GM18907 (cell line): Measurements from ENCODE around the gene SGK2.

Experiments used
- ATAC-seq: cut with Tn5 transposase; IDR thresholded peaks from one replicate; pipeline ENCODE4 v1.9.1; 2021; ENCODE audit warnings: mild to moderate bottlenecking, moderate library complexity; ENCODE audit not compliant: unreplicated experiment

Gene SGK2

GRCh38 chr20:43536041-43536816, 22.6 kb upstream of the SGK2 start:
- ATAC-seq, result no peak

GRCh38 chr20:43536817-43537440, 21.9 kb upstream of the SGK2 start:
- no peak for ATAC-seq

GRCh38 chr20:43537921-43538877, 20.6 kb upstream of the SGK2 start:
- no peak for ATAC-seq

GRCh38 chr20:43538878-43539700, 19.7 kb upstream of the SGK2 start:
- ATAC-seq, result no peak

GRCh38 chr20:43539975-43540672, 18.7 kb upstream of the SGK2 start:
- ATAC-seq, result no peak

GRCh38 chr20:43540673-43541060, 18.2 kb upstream of the SGK2 start:
- ATAC-seq, result no peak

GRCh38 chr20:43541214-43541613, 17.6 kb upstream of the SGK2 start:
- no peak for ATAC-seq

GRCh38 chr20:43542161-43542560, 16.7 kb upstream of the SGK2 start:
- no peak for ATAC-seq

- ATAC-seq, result no peak
Observed at GRCh38 chr20:43542674-43543073, 16.2 kb upstream of the SGK2 start.

- no peak for ATAC-seq
Observed at GRCh38 chr20:43543138-43543537, 15.7 kb upstream of the SGK2 start.

GRCh38 chr20:43544501-43544900, 14.3 kb upstream of the SGK2 start:
- ATAC-seq, result no peak

GRCh38 chr20:43545837-43546578, 12.8 kb upstream of the SGK2 start:
- ATAC-seq, result no peak

- no peak for ATAC-seq
Observed at GRCh38 chr20:43548273-43548880, 10.4 kb upstream of the SGK2 start.

GRCh38 chr20:43549416-43550065, 9.3 kb upstream of the SGK2 start:
- ATAC-seq, result no peak

- ATAC-seq, result no peak
Observed at GRCh38 chr20:43550456-43550855, 8.4 kb upstream of the SGK2 start.

GRCh38 chr20:43554369-43554768, 4.5 kb upstream of the SGK2 start:
- no peak for ATAC-seq

GRCh38 chr20:43559147-43559987, 540 bp downstream of the SGK2 start:
- no peak for ATAC-seq

GRCh38 chr20:43560974-43561373, 2.1 kb downstream of the SGK2 start:
- ATAC-seq, result no peak
